Measurements from ENCODE around the gene GUCY1A1. TPM values are rescaled to one million over a fixed set of nuclear protein-coding genes. Genes with fewer than 3 reads are reported as not detected.

The GUCY1A1 gene
- total RNA-seq, 1 donor = not detected

DNA sequence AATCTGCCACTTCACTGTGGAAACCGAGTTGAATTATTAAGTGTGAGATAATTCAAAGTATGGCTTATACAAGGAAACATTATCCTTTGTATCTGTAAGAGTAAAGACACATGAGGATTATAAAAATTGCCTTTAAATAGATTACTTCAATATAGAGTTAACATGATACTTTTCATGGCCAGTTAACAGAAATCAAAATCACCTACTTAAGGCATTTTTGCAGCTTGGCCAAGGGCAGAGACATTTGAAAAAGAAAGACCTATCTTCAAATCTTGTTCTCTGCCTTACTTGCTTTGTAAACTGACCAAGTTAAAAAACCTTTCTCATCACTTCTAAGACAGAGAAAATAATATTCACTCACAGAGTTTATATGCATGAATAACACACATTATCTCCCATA, 47.3 kb downstream of the GUCY1A1 start:
- no peaks in the 10 kb centered on the region for H3K9me3 ChIP-seq (ENCODE audit: low read depth, low read length)
- no peaks in the 10 kb centered on the region for H3K36me3 ChIP-seq (ENCODE audit: insufficient read depth, low read length)
- DNase-seq (ENCODE audit: insufficient read length, low spot score, missing footprints) = no peak
- no peak overlapping the region for H3K4me2 ChIP-seq (ENCODE audit: insufficient read depth, low read length)
- no peaks in the 10 kb centered on the region for H4K20me1 ChIP-seq (ENCODE audit: insufficient read depth, low read length)
- H3K79me2 ChIP-seq (ENCODE audit: insufficient read depth, low read length) = no peaks in the 10 kb centered on the region
- TF ChIP-seq, protein P1, sequence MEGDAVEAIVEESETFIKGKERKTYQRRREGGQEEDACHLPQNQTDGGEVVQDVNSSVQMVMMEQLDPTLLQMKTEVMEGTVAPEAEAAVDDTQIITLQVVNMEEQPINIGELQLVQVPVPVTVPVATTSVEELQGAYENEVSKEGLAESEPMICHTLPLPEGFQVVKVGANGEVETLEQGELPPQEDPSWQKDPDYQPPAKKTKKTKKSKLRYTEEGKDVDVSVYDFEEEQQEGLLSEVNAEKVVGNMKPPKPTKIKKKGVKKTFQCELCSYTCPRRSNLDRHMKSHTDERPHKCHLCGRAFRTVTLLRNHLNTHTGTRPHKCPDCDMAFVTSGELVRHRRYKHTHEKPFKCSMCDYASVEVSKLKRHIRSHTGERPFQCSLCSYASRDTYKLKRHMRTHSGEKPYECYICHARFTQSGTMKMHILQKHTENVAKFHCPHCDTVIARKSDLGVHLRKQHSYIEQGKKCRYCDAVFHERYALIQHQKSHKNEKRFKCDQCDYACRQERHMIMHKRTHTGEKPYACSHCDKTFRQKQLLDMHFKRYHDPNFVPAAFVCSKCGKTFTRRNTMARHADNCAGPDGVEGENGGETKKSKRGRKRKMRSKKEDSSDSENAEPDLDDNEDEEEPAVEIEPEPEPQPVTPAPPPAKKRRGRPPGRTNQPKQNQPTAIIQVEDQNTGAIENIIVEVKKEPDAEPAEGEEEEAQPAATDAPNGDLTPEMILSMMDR (IDR thresholded peaks at IDR 0.05; ENCODE audit: extremely low read depth, low read depth, low read length) = no peak
- no peak overlapping the region for H3K4me3 ChIP-seq (ENCODE audit: insufficient read depth, low read length)
- H3K27ac ChIP-seq (ENCODE audit: low read depth, low read length) = no peak overlapping the region
- H2AFZ ChIP-seq (ENCODE audit: low read length) = no peak overlapping the region
- no peaks in the 10 kb centered on the region for H3K4me1 ChIP-seq (ENCODE audit: insufficient read depth, low read length)
- no peaks in the 10 kb centered on the region for H3K27me3 ChIP-seq (ENCODE audit: insufficient read depth, low read length)

DNA sequence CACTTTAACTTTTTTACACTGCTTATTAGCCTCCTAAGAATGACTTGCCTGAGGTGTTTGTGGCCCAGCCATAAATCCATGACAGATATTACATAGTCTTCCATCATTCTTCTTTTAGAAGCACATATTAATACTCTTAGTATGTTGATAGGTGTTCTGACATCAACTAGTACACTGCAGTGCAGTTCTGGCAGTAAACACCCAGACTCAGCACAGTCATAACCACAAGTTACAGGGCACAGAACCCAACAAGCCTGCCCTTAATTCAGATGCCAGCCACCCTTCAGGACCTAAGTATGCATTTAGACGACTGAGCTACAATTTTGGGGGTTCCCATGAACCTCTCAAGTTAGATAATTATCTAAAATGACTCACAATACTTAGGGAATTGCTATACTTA, 55.7 kb downstream of the GUCY1A1 start:
- DNase-seq (ENCODE audit: insufficient read length, low spot score, missing footprints) = no peak
- Histone ChIP-seq H3K4me1 (ENCODE audit: insufficient read depth, low read length) (peaks cover 4% of the 10 kb centered on the region), H3K4me2 (ENCODE audit: insufficient read depth, low read length) (no peak overlapping the region), H3K27ac (ENCODE audit: low read depth, low read length) (no peak overlapping the region), H3K9me3 (ENCODE audit: low read depth, low read length) (no peaks in the 10 kb centered on the region), H3K27me3 (ENCODE audit: insufficient read depth, low read length) (no peaks in the 10 kb centered on the region), H3K4me3 (ENCODE audit: insufficient read depth, low read length) (no peak overlapping the region), H3K79me2 (ENCODE audit: insufficient read depth, low read length) (no peaks in the 10 kb centered on the region), H3K36me3 (ENCODE audit: insufficient read depth, low read length) (no peaks in the 10 kb centered on the region), H4K20me1 (ENCODE audit: insufficient read depth, low read length) (no peaks in the 10 kb centered on the region), H2AFZ (ENCODE audit: low read length) (peak overlapping the region; percentile 36)
- TF ChIP-seq, protein P1 (IDR thresholded peaks at IDR 0.05; ENCODE audit: extremely low read depth, low read depth, low read length) = no peak

DNA sequence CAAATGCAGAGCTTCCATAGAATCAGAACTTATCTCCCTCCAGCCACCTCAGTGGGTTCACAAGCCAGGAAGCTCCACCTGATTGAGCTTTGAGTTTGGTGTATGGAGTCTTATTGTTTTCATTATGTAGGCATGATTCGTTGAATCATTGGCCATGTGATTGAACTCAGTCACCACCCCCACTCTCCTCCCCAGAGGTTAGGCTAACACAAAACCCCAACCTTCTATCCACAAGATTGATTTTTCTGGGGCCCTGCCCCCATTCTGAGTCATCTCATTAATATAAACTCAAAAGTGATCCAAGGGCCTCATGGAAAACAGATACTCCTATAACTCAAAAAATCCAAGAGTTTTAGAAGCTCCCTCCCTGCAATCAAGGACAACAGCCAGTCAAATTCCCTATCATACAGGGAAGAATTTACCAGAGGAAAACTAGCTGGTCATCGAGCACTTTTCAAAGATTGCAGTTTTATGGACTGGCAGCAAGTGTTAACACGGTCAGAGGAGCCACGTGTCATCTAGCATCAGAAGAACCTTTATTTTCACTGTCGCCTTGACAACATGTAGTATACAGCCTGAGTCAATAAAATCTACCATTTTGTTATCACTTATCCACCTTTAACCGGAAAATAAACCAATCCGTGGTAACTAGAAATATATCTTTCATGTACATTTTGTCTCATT, 56.3 kb downstream of the GUCY1A1 start:
- Histone ChIP-seq H3K9me3 (ENCODE audit: low read depth, low read length) (no peaks in the 10 kb centered on the region), H3K79me2 (ENCODE audit: insufficient read depth, low read length) (no peaks in the 10 kb centered on the region), H3K4me2 (ENCODE audit: insufficient read depth, low read length) (no peak overlapping the region), H3K36me3 (ENCODE audit: insufficient read depth, low read length) (no peaks in the 10 kb centered on the region), H3K27me3 (ENCODE audit: insufficient read depth, low read length) (no peaks in the 10 kb centered on the region), H3K4me1 (ENCODE audit: insufficient read depth, low read length) (peaks cover 4% of the 10 kb centered on the region), H4K20me1 (ENCODE audit: insufficient read depth, low read length) (no peaks in the 10 kb centered on the region), H2AFZ (ENCODE audit: low read length) (peak overlapping the region; percentile 36), H3K4me3 (ENCODE audit: insufficient read depth, low read length) (no peak overlapping the region), H3K27ac (ENCODE audit: low read depth, low read length) (no peak overlapping the region)
- no peak for DNase-seq (ENCODE audit: insufficient read length, low spot score, missing footprints)
- TF ChIP-seq, protein P1 (IDR thresholded peaks at IDR 0.05; ENCODE audit: extremely low read depth, low read depth, low read length) = no peak

DNA sequence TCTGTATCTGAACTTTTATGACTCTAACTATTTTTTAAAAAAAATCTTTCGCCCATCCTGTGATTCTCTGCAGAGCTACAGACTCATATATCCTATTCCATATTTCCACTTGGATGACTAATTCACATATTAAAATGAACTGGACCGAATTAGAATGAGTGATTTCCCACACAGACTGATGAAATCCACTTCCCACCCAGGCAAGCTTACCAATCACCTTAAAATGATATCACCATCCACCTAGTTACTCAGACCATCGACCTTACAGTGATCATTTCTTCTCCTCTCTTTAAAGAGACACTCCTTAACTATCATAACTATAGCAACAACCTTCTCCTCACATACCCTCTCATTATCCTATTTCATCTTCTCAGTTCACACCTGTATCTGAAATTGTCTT, 58.1 kb downstream of the GUCY1A1 start:
- DNase-seq (ENCODE audit: insufficient read length, low spot score, missing footprints) = no peak
- Histone ChIP-seq H3K27me3 (ENCODE audit: insufficient read depth, low read length) (no peaks in the 10 kb centered on the region), H2AFZ (ENCODE audit: low read length) (no peak overlapping the region)

More for the DNA sequence above, 58.1 kb downstream of the GUCY1A1 start:
- Histone ChIP-seq H3K4me3 (ENCODE audit: insufficient read depth, low read length) (no peak overlapping the region), H3K9me3 (ENCODE audit: low read depth, low read length) (no peaks in the 10 kb centered on the region), H3K79me2 (ENCODE audit: insufficient read depth, low read length) (no peaks in the 10 kb centered on the region), H4K20me1 (ENCODE audit: insufficient read depth, low read length) (no peaks in the 10 kb centered on the region), H3K36me3 (ENCODE audit: insufficient read depth, low read length) (no peaks in the 10 kb centered on the region), H3K4me1 (ENCODE audit: insufficient read depth, low read length) (peaks cover 4% of the 10 kb centered on the region), H3K27ac (ENCODE audit: low read depth, low read length) (no peak overlapping the region), H3K4me2 (ENCODE audit: insufficient read depth, low read length) (no peak overlapping the region)
- TF ChIP-seq, protein P1 (IDR thresholded peaks at IDR 0.05; ENCODE audit: extremely low read depth, low read depth, low read length) = no peak

Measured in osteoblast (primary cell).